ENCODE measurements around the gene LRP1B.

Gene LRP1B

GRCh38 chr2:141610564-141611175 lies 520.1 kb downstream of the LRP1B start:
- Histone ChIP-seq H3K9ac (ENCODE audit: insufficient read length, low read depth) (no peak overlapping the region), H3K36me3 (ENCODE audit: insufficient read depth, insufficient read length, low read length) (no peaks in the 10 kb centered on the region), H3K4me3 (ENCODE audit: insufficient read length, low read depth) (no peak overlapping the region), H3K27me3 (ENCODE audit: insufficient read depth, insufficient read length) (no peaks in the 10 kb centered on the region), H3K9me3 (ENCODE audit: insufficient read depth, low read length) (no peaks in the 10 kb centered on the region), H3K4me1 (ENCODE audit: insufficient read depth, insufficient read length) (no peaks in the 10 kb centered on the region)
- TF ChIP-seq YY1 (IDR thresholded peaks at IDR 0.05; ENCODE audit: insufficient read depth, insufficient read length) (no peak), ZNF274 (IDR thresholded peaks at IDR 0.05; ENCODE audit: low read depth, low read length) (no peak), SUZ12 (IDR thresholded peaks at IDR 0.05; ENCODE audit: extremely low read depth, insufficient read depth, insufficient read length) (no peak)
- DNase-seq (ENCODE audit: low read depth, low spot score), result no peak

GRCh38 chr2:141605163-141605562 lies 525.7 kb downstream of the LRP1B start:
- Histone ChIP-seq H3K36me3 (ENCODE audit: insufficient read depth, insufficient read length, low read length) (no peaks in the 10 kb centered on the region), H3K9ac (ENCODE audit: insufficient read length, low read depth) (no peak overlapping the region), H3K9me3 (ENCODE audit: insufficient read depth, low read length) (no peaks in the 10 kb centered on the region), H3K4me1 (ENCODE audit: insufficient read depth, insufficient read length) (no peaks in the 10 kb centered on the region), H3K4me3 (ENCODE audit: insufficient read length, low read depth) (no peak overlapping the region), H3K27me3 (ENCODE audit: insufficient read depth, insufficient read length) (no peaks in the 10 kb centered on the region)
- no peak for DNase-seq (ENCODE audit: low read depth, low spot score)
- TF ChIP-seq YY1 (IDR thresholded peaks at IDR 0.05; ENCODE audit: insufficient read depth, insufficient read length) (no peak), ZNF274 (IDR thresholded peaks at IDR 0.05; ENCODE audit: low read depth, low read length) (no peak), SUZ12 (IDR thresholded peaks at IDR 0.05; ENCODE audit: extremely low read depth, insufficient read depth, insufficient read length) (no peak)

DNA sequence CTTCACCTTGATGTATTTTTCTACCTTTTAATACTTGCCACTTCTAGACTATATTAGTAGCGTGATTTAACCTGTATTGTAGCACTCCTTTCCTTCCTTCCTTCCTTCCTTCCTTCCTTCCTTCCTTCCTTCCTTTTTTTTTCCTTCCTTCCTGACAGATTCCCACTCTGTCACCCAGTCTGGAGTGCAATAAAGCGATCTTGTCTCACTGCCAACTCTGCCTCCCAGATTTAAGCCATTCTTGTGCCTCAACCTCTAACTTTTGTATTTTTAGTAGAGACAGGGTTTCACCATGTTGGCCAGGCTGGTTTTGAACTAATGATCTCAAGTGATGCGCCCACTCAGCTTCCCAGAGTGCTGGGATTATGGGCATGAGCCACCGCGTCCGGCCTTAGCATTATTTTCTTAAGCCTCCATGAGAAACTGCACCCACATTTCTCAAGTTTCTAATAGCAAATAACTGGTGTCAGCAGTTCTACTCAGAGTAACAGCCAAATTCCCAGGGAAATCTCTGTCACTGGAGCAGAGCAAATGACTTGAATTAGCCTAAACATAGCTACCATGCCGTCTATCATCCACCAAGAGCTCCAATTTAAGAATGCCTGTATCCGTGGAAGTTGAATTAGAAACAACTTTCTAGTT lies 529.2 kb downstream of the LRP1B start:
- Histone ChIP-seq H3K4me3 (ENCODE audit: insufficient read length, low read depth) (no peak overlapping the region), H3K27me3 (ENCODE audit: insufficient read depth, insufficient read length) (no peaks in the 10 kb centered on the region), H3K4me1 (ENCODE audit: insufficient read depth, insufficient read length) (no peaks in the 10 kb centered on the region), H3K9me3 (ENCODE audit: insufficient read depth, low read length) (no peaks in the 10 kb centered on the region), H3K36me3 (ENCODE audit: insufficient read depth, insufficient read length, low read length) (no peaks in the 10 kb centered on the region), H3K9ac (ENCODE audit: insufficient read length, low read depth) (no peak overlapping the region)
- DNase-seq (ENCODE audit: low read depth, low spot score), result no peak
- no peak for TF ChIP-seq YY1 (IDR thresholded peaks at IDR 0.05; ENCODE audit: insufficient read depth, insufficient read length)

DNA sequence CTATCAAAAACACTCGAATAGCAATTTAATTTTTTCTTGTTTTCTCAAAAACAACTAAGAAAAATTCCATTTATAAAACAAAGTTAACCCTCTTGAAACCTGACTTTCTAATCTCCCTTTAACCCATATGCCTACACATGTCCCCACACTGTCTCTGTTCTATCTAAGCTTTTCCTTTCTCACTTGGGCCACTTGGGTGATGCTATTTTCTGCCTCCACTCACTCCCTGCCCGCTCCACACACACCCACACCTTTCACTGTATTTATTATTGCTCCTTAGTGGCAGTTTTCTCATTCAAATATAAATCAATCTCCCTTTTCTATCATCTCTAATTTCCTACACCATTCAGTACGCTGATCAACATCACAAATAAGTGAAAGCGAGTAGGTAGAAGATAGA lies 531.1 kb downstream of the LRP1B start:
- TF ChIP-seq YY1 (IDR thresholded peaks at IDR 0.05; ENCODE audit: insufficient read depth, insufficient read length) (no peak), ZNF274 (IDR thresholded peaks at IDR 0.05; ENCODE audit: low read depth, low read length) (no peak), SUZ12 (IDR thresholded peaks at IDR 0.05; ENCODE audit: extremely low read depth, insufficient read depth, insufficient read length) (no peak)
- DNase-seq (ENCODE audit: low read depth, low spot score), result no peak
- no peaks in the 10 kb centered on the region for H3K9me3 ChIP-seq (ENCODE audit: insufficient read depth, low read length)
- H3K4me1 ChIP-seq (ENCODE audit: insufficient read depth, insufficient read length), result no peaks in the 10 kb centered on the region
- no peak overlapping the region for H3K9ac ChIP-seq (ENCODE audit: insufficient read length, low read depth)
- no peaks in the 10 kb centered on the region for H3K36me3 ChIP-seq (ENCODE audit: insufficient read depth, insufficient read length, low read length)
- no peaks in the 10 kb centered on the region for H3K27me3 ChIP-seq (ENCODE audit: insufficient read depth, insufficient read length)
- H3K4me3 ChIP-seq (ENCODE audit: insufficient read length, low read depth), result no peak overlapping the region

- Histone ChIP-seq H3K4me3 (ENCODE audit: insufficient read length, low read depth) (no peak overlapping the region), H3K9ac (ENCODE audit: insufficient read length, low read depth) (no peak overlapping the region), H3K27me3 (ENCODE audit: insufficient read depth, insufficient read length) (no peaks in the 10 kb centered on the region), H3K9me3 (ENCODE audit: insufficient read depth, low read length) (peaks cover 5% of the 10 kb centered on the region; the same call in 1 of the 2 replicates), H3K36me3 (ENCODE audit: insufficient read depth, insufficient read length, low read length) (no peaks in the 10 kb centered on the region), H3K4me1 (ENCODE audit: insufficient read depth, insufficient read length) (no peaks in the 10 kb centered on the region)
- no peak for DNase-seq (ENCODE audit: low read depth, low spot score)
- TF ChIP-seq YY1 (IDR thresholded peaks at IDR 0.05; ENCODE audit: insufficient read depth, insufficient read length), result no peak
- no peak for TF ChIP-seq SUZ12 (IDR thresholded peaks at IDR 0.05; ENCODE audit: extremely low read depth, insufficient read depth, insufficient read length)
- TF ChIP-seq ZNF274 (IDR thresholded peaks at IDR 0.05; ENCODE audit: low read depth, low read length), result no peak
Observed at GRCh38 chr2:141598982-141599381, 531.8 kb downstream of the LRP1B start.

DNA sequence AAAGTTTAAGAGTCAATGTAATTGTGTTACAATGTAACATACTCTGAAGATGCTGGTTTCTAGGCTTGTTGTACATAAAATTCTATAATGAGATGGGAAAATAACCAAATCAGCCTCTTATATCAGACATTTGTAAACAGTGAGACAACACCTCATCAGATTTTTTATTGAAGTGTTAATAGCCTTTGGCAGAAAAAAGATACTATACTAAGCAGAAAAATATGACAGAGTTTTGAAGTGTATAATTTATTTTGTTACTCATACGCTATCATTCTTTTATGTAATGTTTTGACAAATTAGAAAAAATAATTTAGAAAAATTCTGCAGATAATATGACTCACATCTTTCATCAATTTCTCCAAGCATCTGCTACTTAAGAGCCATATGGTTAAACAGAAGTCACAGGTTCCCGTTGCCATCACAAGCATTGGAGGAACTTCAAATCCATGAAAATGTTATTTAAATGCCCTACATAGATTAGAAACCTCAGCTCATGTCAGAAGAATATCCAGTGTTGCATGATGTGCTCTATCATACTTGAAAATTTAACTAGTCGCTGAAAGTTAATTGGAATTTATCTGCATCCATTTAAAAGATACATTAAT lies 535.4 kb downstream of the LRP1B start:
- TF ChIP-seq SUZ12 (IDR thresholded peaks at IDR 0.05; ENCODE audit: extremely low read depth, insufficient read depth, insufficient read length), result no peak
- TF ChIP-seq ZNF274 (IDR thresholded peaks at IDR 0.05; ENCODE audit: low read depth, low read length), result no peak
- TF ChIP-seq YY1 (IDR thresholded peaks at IDR 0.05; ENCODE audit: insufficient read depth, insufficient read length), result no peak
- Histone ChIP-seq H3K36me3 (ENCODE audit: insufficient read depth, insufficient read length, low read length) (no peaks in the 10 kb centered on the region), H3K9ac (ENCODE audit: insufficient read length, low read depth) (no peak overlapping the region), H3K27me3 (ENCODE audit: insufficient read depth, insufficient read length) (no peaks in the 10 kb centered on the region), H3K4me1 (ENCODE audit: insufficient read depth, insufficient read length) (no peaks in the 10 kb centered on the region), H3K9me3 (ENCODE audit: insufficient read depth, low read length) (peaks cover 10% of the 10 kb centered on the region; the same call in 1 of the 2 replicates), H3K4me3 (ENCODE audit: insufficient read length, low read depth) (no peak overlapping the region)
- DNase-seq (ENCODE audit: low read depth, low spot score), result no peak

GRCh38 chr2:141591787-141592186 lies 539.0 kb downstream of the LRP1B start:
- Histone ChIP-seq H3K27me3 (ENCODE audit: insufficient read depth, insufficient read length) (no peaks in the 10 kb centered on the region), H3K4me3 (ENCODE audit: insufficient read length, low read depth) (no peak overlapping the region), H3K9ac (ENCODE audit: insufficient read length, low read depth) (no peak overlapping the region), H3K9me3 (ENCODE audit: insufficient read depth, low read length) (peaks cover 10% of the 10 kb centered on the region; the same call in 1 of the 2 replicates), H3K36me3 (ENCODE audit: insufficient read depth, insufficient read length, low read length) (no peaks in the 10 kb centered on the region), H3K4me1 (ENCODE audit: insufficient read depth, insufficient read length) (no peaks in the 10 kb centered on the region)
- no peak for TF ChIP-seq YY1 (IDR thresholded peaks at IDR 0.05; ENCODE audit: insufficient read depth, insufficient read length)
- TF ChIP-seq ZNF274 (IDR thresholded peaks at IDR 0.05; ENCODE audit: low read depth, low read length), result no peak
- no peak for TF ChIP-seq SUZ12 (IDR thresholded peaks at IDR 0.05; ENCODE audit: extremely low read depth, insufficient read depth, insufficient read length)
- no peak for DNase-seq (ENCODE audit: low read depth, low spot score)

Data from NT2/D1 (cell line).